Measurements from ENCODE around the gene KCNN3.

Gene KCNN3

GRCh38 chr1:154838461-154838860, 31.6 kb downstream of the KCNN3 start:
- DNase-seq, result no peak

GRCh38 chr1:154837672-154838171, 32.4 kb downstream of the KCNN3 start:
- DNase-seq, result no peak

DNA sequence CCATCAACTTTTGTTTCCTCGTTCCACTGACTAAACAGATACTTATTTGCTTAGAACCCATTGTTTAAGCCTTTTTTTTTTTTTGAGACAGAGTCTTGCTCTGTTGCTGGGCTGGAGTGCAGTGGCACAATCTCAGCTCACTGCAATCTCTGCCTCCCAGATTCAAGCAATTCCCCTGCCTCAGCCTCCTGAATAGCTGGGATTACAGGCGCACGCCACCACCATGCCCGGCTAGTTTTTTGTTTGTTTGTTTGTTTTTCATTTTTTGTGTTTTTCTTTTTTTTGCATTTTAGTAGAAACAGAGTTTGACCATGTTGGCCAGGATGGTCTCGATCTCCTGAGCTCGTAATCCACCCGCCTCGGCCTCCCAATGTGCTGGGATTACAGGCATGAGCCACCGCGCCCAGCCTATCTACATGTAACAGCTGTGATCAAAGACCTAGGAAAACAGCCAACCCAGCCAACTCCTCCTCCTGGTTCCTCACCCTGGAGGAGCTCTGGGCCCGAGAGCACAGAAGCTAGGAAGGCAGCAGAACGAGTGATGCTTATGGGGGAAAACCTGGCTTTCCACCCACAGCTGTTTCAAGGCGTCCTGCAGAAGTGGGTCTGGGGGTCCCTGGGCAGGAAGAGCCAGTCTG, 32.9 kb downstream of the KCNN3 start:
- DNase-seq, result no peak

DNA sequence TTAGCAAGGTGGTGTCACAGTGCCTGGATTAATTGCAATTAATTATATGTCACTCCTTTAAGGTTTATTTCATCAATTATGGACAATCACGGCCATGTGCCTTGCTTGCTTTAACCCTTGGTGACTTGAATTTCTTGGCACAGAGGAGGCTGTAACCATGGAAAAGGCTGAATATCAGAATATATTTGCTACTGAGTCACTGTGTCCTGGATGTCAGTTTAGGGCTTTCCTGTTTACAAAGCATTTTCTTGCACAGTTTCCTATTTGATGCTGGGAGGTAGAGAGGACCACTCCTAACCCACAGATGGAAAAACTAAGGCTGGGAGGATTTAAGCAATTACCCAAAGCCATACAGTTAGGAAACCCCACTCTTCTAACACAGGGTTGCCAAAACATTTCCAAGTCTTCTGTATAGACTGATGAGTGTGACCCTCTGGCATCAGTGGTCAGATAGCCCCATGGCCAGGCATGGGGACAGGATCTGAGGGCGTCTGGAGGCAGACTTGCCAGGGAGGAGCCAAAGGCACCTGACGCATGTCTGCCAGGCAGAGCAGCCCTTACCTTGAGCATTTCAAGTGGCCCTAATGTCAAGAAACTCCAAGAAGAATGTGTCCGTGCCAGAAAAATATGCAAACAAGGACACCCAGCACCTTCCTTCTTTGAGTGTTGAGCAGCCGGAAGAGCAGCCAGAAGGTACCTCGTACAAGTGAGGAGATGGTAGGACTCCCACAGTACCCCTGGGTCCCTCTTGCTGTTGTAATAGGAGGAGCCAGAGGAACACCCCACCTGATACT, 34.4 kb downstream of the KCNN3 start:
- DNase-seq, result no peak

DNA sequence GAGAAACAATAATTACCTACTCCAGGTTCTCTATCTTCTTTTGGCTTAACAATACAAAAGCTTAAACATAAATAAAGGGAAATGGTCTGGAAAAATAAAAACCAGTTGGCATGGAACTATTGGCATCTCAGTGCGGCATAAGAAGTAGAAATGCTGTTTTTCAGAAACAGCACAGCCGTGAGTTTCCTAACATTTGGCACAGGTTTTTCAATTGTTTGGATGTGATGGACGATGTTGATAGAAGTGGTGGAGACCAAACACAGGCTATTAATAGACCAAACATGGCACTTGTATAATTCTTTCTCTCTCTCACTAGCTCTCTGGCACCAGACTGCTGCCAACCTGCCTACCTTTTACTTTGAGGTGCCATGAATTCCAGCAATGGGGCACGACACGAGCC, 36.2 kb downstream of the KCNN3 start:
- DNase-seq, result no peak

- DNase-seq, result no peak
These were observed 36.9 kb downstream of the KCNN3 start for GRCh38 chr1:154833209-154833608.

DNA sequence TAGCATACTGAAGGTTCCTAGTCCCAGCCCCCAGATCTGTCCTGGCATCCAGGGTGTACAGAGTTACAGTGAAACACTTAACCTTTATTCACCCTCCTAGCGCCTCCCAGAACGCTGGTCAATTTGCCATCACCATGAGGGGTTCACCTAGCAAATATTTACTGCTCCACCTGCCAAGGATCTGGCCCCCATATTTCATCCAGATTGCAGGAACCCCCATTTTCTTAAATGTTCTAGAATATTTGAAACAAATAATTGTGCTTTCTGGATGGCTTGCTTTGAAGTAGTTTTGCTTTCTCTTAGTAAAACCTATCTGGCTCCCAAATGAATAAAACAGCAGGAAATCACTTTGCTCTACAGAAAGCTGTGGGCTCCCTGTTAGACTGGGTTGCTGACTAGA, 37.7 kb downstream of the KCNN3 start:
- no peak for DNase-seq

GRCh38 chr1:154831462-154831861, 38.6 kb downstream of the KCNN3 start:
- DNase-seq, result no peak

DNA sequence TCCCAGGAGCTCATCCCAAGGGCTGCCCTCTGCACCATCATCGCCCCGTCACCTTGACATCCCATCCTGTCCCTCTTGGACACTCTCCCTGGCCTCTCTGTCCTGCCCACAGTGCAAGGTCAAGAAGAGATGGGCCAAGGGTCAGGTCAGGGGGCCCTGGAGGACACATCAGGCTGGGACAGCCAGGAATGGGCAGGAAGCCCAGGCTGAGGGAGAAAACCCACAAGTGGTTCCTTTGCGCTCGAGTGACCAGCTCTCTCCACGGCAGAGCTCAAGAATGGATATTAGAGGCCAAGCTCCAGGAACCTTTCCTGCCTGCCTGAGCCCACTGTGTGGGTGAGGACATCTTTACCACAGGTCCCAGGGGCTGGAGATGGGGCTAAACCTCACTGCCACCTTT, 41.0 kb downstream of the KCNN3 start:
- no peak for DNase-seq

DNA sequence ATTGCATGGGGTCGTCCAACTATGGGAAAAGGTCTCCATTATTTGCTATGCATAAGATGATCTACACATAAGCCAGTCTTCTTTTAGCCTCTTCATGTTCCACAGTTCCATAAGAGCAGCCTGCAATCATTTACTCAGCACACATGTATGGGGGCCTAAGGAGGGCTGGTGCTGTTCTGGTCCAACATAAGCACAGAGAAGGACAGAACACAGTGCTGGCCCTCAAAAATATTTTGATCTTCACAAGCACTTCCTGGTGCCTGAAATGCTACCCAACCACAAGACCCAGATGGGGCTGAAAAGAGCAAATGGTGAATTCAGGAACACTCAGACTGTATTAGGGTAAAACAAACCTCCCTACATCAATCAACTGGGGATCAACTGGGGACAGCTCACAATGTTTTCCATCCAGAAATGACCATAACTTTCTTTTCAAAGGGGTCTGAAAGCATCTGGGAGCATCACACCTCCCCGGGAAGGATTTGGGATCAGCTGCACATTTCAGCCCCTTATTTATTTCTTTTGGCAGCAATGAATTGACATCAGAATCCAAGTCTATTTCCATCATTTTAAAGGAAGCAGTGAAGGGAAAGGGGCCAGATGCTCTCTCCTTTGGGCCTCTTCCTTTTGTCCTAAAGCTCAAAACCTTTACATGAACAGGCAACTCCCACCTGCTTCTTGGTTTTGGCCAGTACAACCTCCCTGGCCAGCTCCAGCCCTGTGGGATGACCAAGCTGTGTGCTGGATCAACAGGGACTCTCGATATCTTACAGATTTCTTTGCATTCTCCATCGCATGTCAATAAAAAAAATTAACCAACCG, 45.7 kb downstream of the KCNN3 start:
- DNase-seq, result no peak

DNA sequence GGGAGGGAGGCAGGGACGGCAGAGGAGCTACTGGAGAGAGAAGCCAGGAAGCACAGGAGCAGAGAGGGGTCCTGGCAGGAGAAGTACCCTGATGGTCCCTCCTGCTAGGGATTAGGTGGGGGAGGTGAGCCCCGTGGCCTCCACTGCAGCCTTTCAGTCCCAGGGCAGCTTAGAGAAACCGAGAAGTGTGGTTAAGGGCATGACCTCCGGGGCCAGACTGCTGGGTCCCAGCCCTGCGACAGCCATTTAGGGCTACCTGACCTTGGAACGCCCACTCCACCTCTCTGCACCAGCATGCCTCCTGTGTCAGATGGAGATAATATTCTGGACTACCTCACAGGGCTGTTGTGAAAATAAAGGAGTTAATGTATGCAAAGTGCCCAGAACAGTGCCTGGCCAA, 47.4 kb downstream of the KCNN3 start:
- DNase-seq, result no peak

GRCh38 chr1:154822233-154822632, 47.8 kb downstream of the KCNN3 start:
- no peak for DNase-seq

DNA sequence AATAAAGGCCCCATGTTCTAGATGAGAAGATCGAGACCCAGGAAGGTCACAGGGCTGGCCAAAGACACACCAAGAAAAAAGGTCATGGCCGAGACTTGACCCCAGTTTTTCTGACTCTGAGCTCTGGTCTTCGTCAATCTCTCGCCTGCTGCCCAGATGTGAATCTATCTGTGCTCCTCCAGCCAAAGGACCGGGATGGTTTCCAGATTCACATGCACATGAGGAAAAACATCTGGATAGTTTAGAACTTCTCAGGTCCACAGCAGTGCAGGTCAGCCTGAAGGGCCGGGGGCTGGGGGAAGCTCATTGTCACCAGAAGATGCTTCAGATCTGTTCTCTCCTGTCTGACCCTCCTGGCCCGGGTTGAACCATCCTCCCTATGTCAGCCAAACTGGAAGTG, 49.0 kb downstream of the KCNN3 start:
- no peak for DNase-seq

GRCh38 chr1:154820646-154821045, 49.4 kb downstream of the KCNN3 start:
- DNase-seq, result no peak

- DNase-seq, result no peak
These were observed 50.2 kb downstream of the KCNN3 start for GRCh38 chr1:154819628-154820590.

DNA sequence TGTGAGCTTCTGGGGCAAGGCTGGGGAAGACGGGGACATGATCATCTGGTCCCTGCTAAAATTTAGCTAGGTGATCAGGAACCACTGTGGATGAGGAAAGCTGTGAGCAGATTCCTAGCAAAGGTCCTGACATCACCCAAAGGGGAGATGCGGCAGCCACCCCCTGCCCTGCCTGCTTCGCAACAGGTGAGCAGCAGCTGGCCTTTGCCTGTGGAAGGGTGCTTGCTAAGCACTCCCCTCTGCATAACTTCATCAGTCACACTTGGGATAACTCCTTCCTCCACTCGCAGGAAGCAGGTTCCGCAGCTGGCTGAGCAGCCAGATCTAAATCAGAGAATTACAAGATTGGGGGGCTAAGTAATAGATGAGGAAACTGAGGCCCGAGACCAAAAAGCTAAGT, 51.2 kb downstream of the KCNN3 start:
- DNase-seq, result no peak

GRCh38 chr1:154816937-154817336, 53.1 kb downstream of the KCNN3 start:
- no peak for DNase-seq

- DNase-seq, result no peak
These were observed 53.7 kb downstream of the KCNN3 start for GRCh38 chr1:154816369-154816768.

DNA sequence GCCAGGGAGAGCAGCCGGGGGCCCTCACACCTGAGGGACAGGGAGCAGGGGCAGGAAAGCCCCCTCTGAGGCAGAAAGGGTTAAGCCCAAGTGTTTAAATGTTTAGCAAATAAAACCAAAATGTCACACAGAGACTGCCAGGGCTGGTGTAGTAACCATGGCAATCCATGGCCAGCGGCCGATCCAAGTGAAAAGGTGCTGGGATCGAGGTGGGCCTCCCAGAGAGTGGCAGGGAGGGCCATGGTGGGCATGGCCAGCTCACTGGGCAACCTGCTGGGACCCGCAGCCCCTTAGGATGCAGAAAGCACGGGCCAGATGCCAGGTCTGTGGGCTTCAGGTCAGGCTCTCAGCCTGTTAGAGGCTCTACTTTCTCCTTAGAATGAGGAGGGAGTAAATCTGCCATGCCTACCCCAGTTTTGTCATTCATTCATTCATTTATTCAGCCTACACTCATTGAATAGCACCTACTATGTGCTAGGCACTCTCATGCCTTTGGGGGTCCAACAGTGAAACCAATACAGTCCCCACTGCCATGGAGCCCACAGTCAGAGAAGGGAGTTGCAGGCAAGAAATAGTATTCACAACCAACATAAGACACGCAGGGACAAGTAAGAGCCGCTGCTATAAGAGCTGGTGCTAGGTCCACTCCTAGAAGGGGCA, 56.1 kb downstream of the KCNN3 start:
- no peak for DNase-seq

- DNase-seq, result no peak
These were observed 56.7 kb downstream of the KCNN3 start for GRCh38 chr1:154813300-154813816.

GRCh38 chr1:154812877-154813276, 57.2 kb downstream of the KCNN3 start:
- DNase-seq, result no peak

DNA sequence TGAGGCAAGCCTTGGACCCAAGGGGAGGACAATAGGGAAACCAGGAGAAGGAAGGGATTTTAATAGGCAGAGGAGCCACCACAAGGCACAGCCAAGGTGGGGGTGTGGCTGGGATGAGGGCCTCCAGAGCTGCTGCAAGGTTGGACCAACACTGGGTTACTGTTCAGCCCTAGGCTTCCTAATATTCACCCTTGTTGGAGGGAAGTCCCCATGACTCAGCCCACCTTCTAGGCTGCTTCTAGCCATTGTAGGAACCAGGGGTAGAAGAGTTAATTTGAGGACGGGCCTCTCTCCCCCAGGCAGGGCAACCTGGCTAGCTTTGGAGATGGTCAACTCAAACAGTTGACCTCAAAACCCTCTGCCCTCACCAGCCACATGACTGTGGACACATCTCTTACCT, 59.5 kb downstream of the KCNN3 start:
- no peak for DNase-seq
